SK-N-SH (cell line): ENCODE results near the gene ADAM11.

ENCODE experiments used
- TF ChIP-seq, protein P1 (sequence below): fragments of 150-350 bp; IDR thresholded peaks from 2 replicates; pipeline ENCODE4 v1.6.1; 2016; ENCODE audit warnings: mild to moderate bottlenecking, low read depth, low read length
- TF ChIP-seq, protein P2 (sequence below): fragments of 150-350 bp; IDR thresholded peaks from 2 replicates; pipeline ENCODE4 v1.6.1; 2017; ENCODE audit warnings: antibody characterized with exemption, low read length, low read depth, borderline replicate concordance
- TF ChIP-seq, protein P3 (sequence below): fragments of 200-600 bp; sonication (generic); IDR thresholded peaks from 2 replicates; pipeline ENCODE4 v1.6.1; 2017; ENCODE audit warnings: antibody characterized with exemption, mild to moderate bottlenecking, moderate library complexity

- TF ChIP-seq, protein P1, sequence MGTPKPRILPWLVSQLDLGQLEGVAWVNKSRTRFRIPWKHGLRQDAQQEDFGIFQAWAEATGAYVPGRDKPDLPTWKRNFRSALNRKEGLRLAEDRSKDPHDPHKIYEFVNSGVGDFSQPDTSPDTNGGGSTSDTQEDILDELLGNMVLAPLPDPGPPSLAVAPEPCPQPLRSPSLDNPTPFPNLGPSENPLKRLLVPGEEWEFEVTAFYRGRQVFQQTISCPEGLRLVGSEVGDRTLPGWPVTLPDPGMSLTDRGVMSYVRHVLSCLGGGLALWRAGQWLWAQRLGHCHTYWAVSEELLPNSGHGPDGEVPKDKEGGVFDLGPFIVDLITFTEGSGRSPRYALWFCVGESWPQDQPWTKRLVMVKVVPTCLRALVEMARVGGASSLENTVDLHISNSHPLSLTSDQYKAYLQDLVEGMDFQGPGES = no peak
- TF ChIP-seq, protein P2, sequence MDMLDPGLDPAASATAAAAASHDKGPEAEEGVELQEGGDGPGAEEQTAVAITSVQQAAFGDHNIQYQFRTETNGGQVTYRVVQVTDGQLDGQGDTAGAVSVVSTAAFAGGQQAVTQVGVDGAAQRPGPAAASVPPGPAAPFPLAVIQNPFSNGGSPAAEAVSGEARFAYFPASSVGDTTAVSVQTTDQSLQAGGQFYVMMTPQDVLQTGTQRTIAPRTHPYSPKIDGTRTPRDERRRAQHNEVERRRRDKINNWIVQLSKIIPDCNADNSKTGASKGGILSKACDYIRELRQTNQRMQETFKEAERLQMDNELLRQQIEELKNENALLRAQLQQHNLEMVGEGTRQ = no peak
- TF ChIP-seq, protein P3, sequence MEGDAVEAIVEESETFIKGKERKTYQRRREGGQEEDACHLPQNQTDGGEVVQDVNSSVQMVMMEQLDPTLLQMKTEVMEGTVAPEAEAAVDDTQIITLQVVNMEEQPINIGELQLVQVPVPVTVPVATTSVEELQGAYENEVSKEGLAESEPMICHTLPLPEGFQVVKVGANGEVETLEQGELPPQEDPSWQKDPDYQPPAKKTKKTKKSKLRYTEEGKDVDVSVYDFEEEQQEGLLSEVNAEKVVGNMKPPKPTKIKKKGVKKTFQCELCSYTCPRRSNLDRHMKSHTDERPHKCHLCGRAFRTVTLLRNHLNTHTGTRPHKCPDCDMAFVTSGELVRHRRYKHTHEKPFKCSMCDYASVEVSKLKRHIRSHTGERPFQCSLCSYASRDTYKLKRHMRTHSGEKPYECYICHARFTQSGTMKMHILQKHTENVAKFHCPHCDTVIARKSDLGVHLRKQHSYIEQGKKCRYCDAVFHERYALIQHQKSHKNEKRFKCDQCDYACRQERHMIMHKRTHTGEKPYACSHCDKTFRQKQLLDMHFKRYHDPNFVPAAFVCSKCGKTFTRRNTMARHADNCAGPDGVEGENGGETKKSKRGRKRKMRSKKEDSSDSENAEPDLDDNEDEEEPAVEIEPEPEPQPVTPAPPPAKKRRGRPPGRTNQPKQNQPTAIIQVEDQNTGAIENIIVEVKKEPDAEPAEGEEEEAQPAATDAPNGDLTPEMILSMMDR = no peak
Measured at GRCh38 chr17:44751331-44751730, 7.5 kb upstream of the ADAM11 start.
